Ishikawa (cell line): ENCODE measurements around the gene PLCL1.

Source experiments
- CEBPB ChIP-seq: IDR thresholded peaks from 2 replicates; pipeline ENCODE4 v1.6.1; 2012
- CREB1 ChIP-seq: IDR thresholded peaks from 2 replicates; pipeline ENCODE4 v1.6.1; 2012; ENCODE audit warnings: low read depth
- EGR1 ChIP-seq: IDR thresholded peaks from 2 replicates; pipeline ENCODE4 v1.6.1; 2012
- EP300 ChIP-seq: IDR thresholded peaks from 2 replicates; pipeline ENCODE4 v1.6.1; 2012; ENCODE audit warnings: borderline replicate concordance
- FOXM1 ChIP-seq: IDR thresholded peaks from 2 replicates; pipeline ENCODE4 v1.6.1; 2012; ENCODE audit warnings: low read depth, borderline replicate concordance
- NFIC ChIP-seq: IDR thresholded peaks from 2 replicates; pipeline ENCODE4 v1.6.1; 2012
- RAD21 ChIP-seq: IDR thresholded peaks from 2 replicates; pipeline ENCODE4 v1.6.1; 2012; ENCODE audit warnings: low read depth
- TAF1 ChIP-seq: IDR thresholded peaks from 2 replicates; pipeline ENCODE4 v1.6.1; 2012; ENCODE audit warnings: low read depth, mild to moderate bottlenecking
- TCF12 ChIP-seq: IDR thresholded peaks from 2 replicates; pipeline ENCODE4 v1.6.1; 2012; ENCODE audit warnings: low read depth
- TEAD4 ChIP-seq: IDR thresholded peaks from 2 replicates; pipeline ENCODE4 v1.6.1; 2012
- USF1 ChIP-seq: IDR thresholded peaks from 2 replicates; pipeline ENCODE4 v1.6.1; 2012
- YY1 ChIP-seq: IDR thresholded peaks from 2 replicates; pipeline ENCODE4 v1.6.1; 2012; ENCODE audit warnings: low read depth
- ZBTB7A ChIP-seq: IDR thresholded peaks from 2 replicates; pipeline ENCODE4 v1.6.1; 2012; ENCODE audit warnings: low read depth
- TF ChIP-seq, protein P1 (sequence below): IDR thresholded peaks from 2 replicates; pipeline ENCODE4 v1.6.1; 2012; ENCODE audit warnings: low read depth, mild to moderate bottlenecking
- TF ChIP-seq, protein P2 (sequence below): IDR thresholded peaks from 2 replicates; pipeline ENCODE4 v1.6.1; 2012

Gene PLCL1

DNA sequence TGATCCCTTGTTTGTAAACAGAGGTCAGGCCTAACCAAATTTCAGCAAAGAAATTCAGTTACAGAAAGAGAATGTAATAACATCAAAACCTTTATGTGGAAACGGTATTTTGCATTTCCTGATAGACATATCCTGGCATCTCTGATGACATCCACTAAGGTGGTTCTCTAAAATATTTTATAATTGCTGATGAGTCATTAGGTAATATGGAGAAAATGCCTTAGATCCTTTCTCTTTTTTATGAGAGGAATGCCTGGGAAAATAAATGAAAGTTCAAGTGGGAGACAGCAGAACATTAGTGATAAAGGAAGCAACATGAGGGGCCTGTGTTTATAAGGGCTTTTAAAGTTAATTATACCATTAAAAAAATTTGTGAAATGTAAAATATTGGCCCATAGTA is 72.6 kb downstream of the PLCL1 start:
- TF ChIP-seq, protein P1, sequence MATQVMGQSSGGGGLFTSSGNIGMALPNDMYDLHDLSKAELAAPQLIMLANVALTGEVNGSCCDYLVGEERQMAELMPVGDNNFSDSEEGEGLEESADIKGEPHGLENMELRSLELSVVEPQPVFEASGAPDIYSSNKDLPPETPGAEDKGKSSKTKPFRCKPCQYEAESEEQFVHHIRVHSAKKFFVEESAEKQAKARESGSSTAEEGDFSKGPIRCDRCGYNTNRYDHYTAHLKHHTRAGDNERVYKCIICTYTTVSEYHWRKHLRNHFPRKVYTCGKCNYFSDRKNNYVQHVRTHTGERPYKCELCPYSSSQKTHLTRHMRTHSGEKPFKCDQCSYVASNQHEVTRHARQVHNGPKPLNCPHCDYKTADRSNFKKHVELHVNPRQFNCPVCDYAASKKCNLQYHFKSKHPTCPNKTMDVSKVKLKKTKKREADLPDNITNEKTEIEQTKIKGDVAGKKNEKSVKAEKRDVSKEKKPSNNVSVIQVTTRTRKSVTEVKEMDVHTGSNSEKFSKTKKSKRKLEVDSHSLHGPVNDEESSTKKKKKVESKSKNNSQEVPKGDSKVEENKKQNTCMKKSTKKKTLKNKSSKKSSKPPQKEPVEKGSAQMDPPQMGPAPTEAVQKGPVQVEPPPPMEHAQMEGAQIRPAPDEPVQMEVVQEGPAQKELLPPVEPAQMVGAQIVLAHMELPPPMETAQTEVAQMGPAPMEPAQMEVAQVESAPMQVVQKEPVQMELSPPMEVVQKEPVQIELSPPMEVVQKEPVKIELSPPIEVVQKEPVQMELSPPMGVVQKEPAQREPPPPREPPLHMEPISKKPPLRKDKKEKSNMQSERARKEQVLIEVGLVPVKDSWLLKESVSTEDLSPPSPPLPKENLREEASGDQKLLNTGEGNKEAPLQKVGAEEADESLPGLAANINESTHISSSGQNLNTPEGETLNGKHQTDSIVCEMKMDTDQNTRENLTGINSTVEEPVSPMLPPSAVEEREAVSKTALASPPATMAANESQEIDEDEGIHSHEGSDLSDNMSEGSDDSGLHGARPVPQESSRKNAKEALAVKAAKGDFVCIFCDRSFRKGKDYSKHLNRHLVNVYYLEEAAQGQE = no peak
- TF ChIP-seq ZBTB7A (no peak), NFIC (no peak), USF1 (no peak)

DNA sequence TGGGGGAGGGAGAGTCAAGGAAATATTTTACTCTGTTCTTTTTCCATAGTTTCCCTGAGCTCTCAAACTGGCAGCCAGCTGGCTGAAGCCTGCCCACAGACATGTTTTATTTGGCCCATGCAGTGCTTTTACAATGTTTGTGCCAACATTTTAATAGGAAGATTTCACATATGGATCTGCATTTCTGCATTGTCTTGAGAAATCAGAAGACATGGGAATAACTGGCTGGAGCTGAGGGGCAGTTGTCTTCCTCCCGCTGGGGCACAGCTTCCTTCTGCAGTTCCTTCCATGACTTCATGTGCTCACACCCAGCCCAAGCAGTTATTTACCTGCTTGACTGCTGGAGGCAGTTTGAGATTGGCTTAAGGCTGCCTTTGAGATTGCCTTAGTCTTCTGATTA is 74.4 kb downstream of the PLCL1 start:
- TF ChIP-seq TAF1 (no peak), ZBTB7A (no peak), RAD21 (no peak), CEBPB (no peak)

- TF ChIP-seq, protein P1 = no peak
- TF ChIP-seq TEAD4 (no peak), RAD21 (no peak), CEBPB (no peak), TAF1 (no peak), EGR1 (no peak), USF1 (no peak), EP300 (no peak), TCF12 (no peak), YY1 (no peak), CREB1 (no peak), NFIC (no peak), ZBTB7A (no peak)
Observed at GRCh38 chr2:197879812-197880408, 75.5 kb downstream of the PLCL1 start.

DNA sequence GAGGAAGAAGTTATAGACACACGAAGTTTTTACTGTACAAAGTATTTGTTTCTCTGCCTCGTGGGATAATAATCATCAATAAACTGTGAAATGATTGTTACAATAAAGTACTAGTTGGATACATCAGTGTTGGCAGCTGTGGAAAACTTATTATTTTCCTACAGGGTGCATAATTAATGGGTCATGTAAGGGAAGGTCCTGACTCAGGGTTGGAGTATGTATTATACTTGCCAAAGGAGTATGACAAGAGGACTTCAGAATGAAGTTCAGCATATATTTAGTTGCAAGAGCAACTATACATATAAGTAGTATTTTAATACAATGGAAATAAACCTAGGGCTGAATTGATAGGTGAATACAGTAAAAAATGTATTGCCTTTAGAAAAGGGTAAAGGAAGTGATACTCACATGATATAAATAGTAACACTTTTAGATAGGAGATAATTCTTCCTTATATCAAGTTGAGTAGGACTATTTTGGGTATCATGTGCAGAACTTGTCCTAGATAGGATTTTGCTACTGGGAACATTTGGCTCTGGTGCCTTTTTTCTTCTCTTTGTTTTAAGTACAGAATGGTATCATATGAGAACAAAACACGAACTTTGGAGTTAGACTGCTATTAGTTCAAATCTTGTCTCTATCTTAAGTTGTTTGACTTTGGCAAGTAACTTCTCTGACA is 79.1 kb downstream of the PLCL1 start:
- TF ChIP-seq EP300 = no peak
- no peak for TF ChIP-seq CREB1
- TF ChIP-seq, protein P2, sequence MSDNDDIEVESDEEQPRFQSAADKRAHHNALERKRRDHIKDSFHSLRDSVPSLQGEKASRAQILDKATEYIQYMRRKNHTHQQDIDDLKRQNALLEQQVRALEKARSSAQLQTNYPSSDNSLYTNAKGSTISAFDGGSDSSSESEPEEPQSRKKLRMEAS = no peak
- no peak for TF ChIP-seq FOXM1
- no peak for TF ChIP-seq RAD21
- TF ChIP-seq EGR1 = no peak
- TF ChIP-seq USF1 = no peak
- TF ChIP-seq TEAD4 = no peak
- no peak for TF ChIP-seq ZBTB7A
- no peak for TF ChIP-seq YY1
- no peak for TF ChIP-seq NFIC
- no peak for TF ChIP-seq CEBPB
- TF ChIP-seq, protein P1 = no peak
- TF ChIP-seq TCF12 = no peak
- no peak for TF ChIP-seq TAF1
